PC-3 (cell line): ENCODE data around the gene PSD. TPM values are rescaled to one million over a fixed set of nuclear protein-coding genes. Genes with fewer than 3 reads are reported as not detected.

Experiments used
- ATAC-seq: fragments of 200-7000 bp; cut with Tn5 transposase; 2 replicates; pipeline ENCODE4 v1.9.1; 2020; ENCODE audit warnings: mild to moderate bottlenecking, moderate library complexity
- BruUV-seq: library from RNA; stranded (reverse); fragments of 400-500 nt; replicated peaks from 2 replicates; lab custom pipeline; 2021; lab: Mats Ljungman, UMichigan
- CTCF ChIA-PET: fragments of 300-600 bp; sonication (Branson Sonifier 250); formaldehyde crosslinking; loops from one replicate; lab custom pipeline; 2022; ENCODE audit warnings: antibody characterized with exemption; lab: Charles Lee
- POLR2A ChIA-PET: fragments of 300-600 bp; sonication (Branson Sonifier 250); formaldehyde crosslinking; loops from one replicate; lab custom pipeline; 2022; ENCODE audit warnings: antibody characterized with exemption; ENCODE audit not compliant: unreplicated experiment; lab: Charles Lee
- DNase-seq: peaks from one replicate; pipeline ENCODE4 v3.0.0-alpha.2; 2015
- H2AFZ ChIP-seq: fragments of 300-600 bp; sonication (generic); 2 replicates; pipeline ENCODE4 v1.6.0; 2016; ENCODE audit warnings: antibody characterized with exemption, low read length
- H3F3A ChIP-seq: fragments of 300-600 bp; sonication (generic); one replicate; pipeline ENCODE4 v1.6.0; 2017; ENCODE audit warnings: antibody characterized with exemption, low read length, control low read depth, mild to moderate bottlenecking; ENCODE audit not compliant: unreplicated experiment
- H3K27ac ChIP-seq: fragments of 300-600 bp; sonication (generic); 2 replicates; pipeline ENCODE4 v1.5.1; 2016; ENCODE audit warnings: mild to moderate bottlenecking, low read length
- H3K27me3 ChIP-seq: fragments of 300-600 bp; sonication (generic); 2 replicates; pipeline ENCODE4 v1.6.1; 2016; ENCODE audit warnings: low read length, mixed read lengths
- H3K36me3 ChIP-seq: fragments of 300-600 bp; sonication (generic); 2 replicates; pipeline ENCODE4 v1.6.1; 2016; ENCODE audit warnings: low read depth, mixed run types, low read length, mixed read lengths
- H3K4me1 ChIP-seq: fragments of 300-600 bp; sonication (generic); 2 replicates; pipeline ENCODE4 v1.5.1; 2016; ENCODE audit warnings: low read length; ENCODE audit not compliant: insufficient read depth
- H3K4me2 ChIP-seq: fragments of 300-600 bp; sonication (generic); 2 replicates; pipeline ENCODE4 v1.6.0; 2016; ENCODE audit warnings: low read length
- H3K4me3 ChIP-seq: fragments of 300-600 bp; sonication (generic); 2 replicates; pipeline ENCODE4 v1.5.1; 2016; ENCODE audit warnings: mild to moderate bottlenecking, low read length, mixed read lengths
- H3K79me2 ChIP-seq: fragments of 300-600 bp; sonication (generic); 2 replicates; pipeline ENCODE4 v1.6.1; 2017; ENCODE audit warnings: low read length, mixed read lengths
- H3K9ac ChIP-seq: fragments of 300-600 bp; sonication (generic); 2 replicates; pipeline ENCODE4 v1.6.0; 2016; ENCODE audit warnings: mild to moderate bottlenecking, low read length
- H3K9me2 ChIP-seq: fragments of 300-600 bp; sonication (generic); replicated peaks from 2 replicates; pipeline ENCODE4 v1.6.1; 2016; ENCODE audit warnings: mixed run types, low read length, mixed read lengths
- H3K9me3 ChIP-seq: fragments of 300-600 bp; sonication (generic); 2 replicates; pipeline ENCODE4 v1.6.1; 2016; ENCODE audit warnings: low read length, mixed read lengths
- H4K20me1 ChIP-seq: fragments of 300-600 bp; sonication (generic); 2 replicates; pipeline ENCODE4 v1.6.1; 2016; ENCODE audit warnings: low read length, mixed read lengths
- CTCF ChIP-seq: fragments of 300-600 bp; sonication (generic); conservative IDR thresholded peaks from 2 replicates; pipeline ENCODE4 v1.5.1; 2017; ENCODE audit warnings: antibody characterized with exemption, low read depth, mild to moderate bottlenecking, low read length
- EZH2 ChIP-seq: fragments of 300-600 bp; sonication (generic); IDR thresholded peaks from one replicate; pipeline ENCODE4 v1.6.1; 2017; ENCODE audit warnings: antibody characterized with exemption, mild to moderate bottlenecking, low read length; ENCODE audit not compliant: unreplicated experiment
- EZH2phosphoT487 ChIP-seq: fragments of 300-600 bp; sonication (generic); IDR thresholded peaks from 2 replicates; pipeline ENCODE4 v1.6.1; 2018; ENCODE audit warnings: mild to moderate bottlenecking, antibody characterized with exemption, low read length, borderline replicate concordance
- intact Hi-C: fragments of 100-400 bp; cut with micrococcal nuclease; formaldehyde crosslinking; loops from 2 replicates; pipeline ENCODE4 v1.9.0; 2023
- total RNA-seq: library from RNA; depleted of rRNA; stranded (reverse); fragments of >200 nt; gene quantifications from 2 replicates; pipeline ENCODE4 v1.2.3, GENCODE V29; 2014

PSD gene
- total RNA-seq, 1 experiment from 2014 or later: 0.22 TPM

- POLR2A ChIA-PET: no interaction called here
Observed at GRCh38 chr10:102379383-102379782, 39.2 kb downstream of the PSD start.

GRCh38 chr10:102376901-102377300 is 41.7 kb downstream of the PSD start:
- H3K4me2 ChIP-seq: no peak overlapping the region
- H3K27ac ChIP-seq: no peak overlapping the region
- no peaks in the 10 kb centered on the region for H3F3A ChIP-seq
- no peaks in the 10 kb centered on the region for H3K9me2 ChIP-seq
- TF ChIP-seq EZH2 (no peak), CTCF (no peak), EZH2phosphoT487 (no peak)
- ChIA-PET POLR2A (no interaction called here), CTCF (no interaction called here)
- no peaks in the 10 kb centered on the region for H3K79me2 ChIP-seq
- intact Hi-C loops: no loop called here
- no peak overlapping the region for H3K4me3 ChIP-seq
- H3K9me3 ChIP-seq: no peaks in the 10 kb centered on the region
- ATAC-seq (no peak), DNase-seq (no peak)
- no peak overlapping the region for H2AFZ ChIP-seq
- no peaks in the 10 kb centered on the region for H4K20me1 ChIP-seq
- no peaks in the 10 kb centered on the region for H3K27me3 ChIP-seq
- no peaks in the 10 kb centered on the region for H3K4me1 ChIP-seq
- BruUV-seq: no TSS peak
- H3K9ac ChIP-seq: no peak overlapping the region
- H3K36me3 ChIP-seq: peaks cover 3% of the 10 kb centered on the region; the same call in 1 of the 2 replicates

More at GRCh38 chr10:102379383-102379782, 39.2 kb downstream of the PSD start:
- intact Hi-C loops: no loop called here
- Histone ChIP-seq H3K79me2 (no peaks in the 10 kb centered on the region), H3K9ac (no peak overlapping the region), H4K20me1 (no peaks in the 10 kb centered on the region), H3K4me3 (no peak overlapping the region), H3K4me2 (no peak overlapping the region), H3K9me3 (no peaks in the 10 kb centered on the region), H2AFZ (no peak overlapping the region), H3K36me3 (peaks cover 3% of the 10 kb centered on the region; the same call in 1 of the 2 replicates), H3K4me1 (no peaks in the 10 kb centered on the region), H3K9me2 (no peaks in the 10 kb centered on the region), H3K27ac (no peak overlapping the region), H3F3A (no peaks in the 10 kb centered on the region), H3K27me3 (no peaks in the 10 kb centered on the region)
- ATAC-seq: no peak
- no peak for TF ChIP-seq EZH2phosphoT487
- no peak for TF ChIP-seq CTCF
- TF ChIP-seq EZH2: no peak
- no TSS peak for BruUV-seq
- CTCF ChIA-PET: no interaction called here
- DNase-seq: no peak

GRCh38 chr10:102375867-102376266 is 42.7 kb downstream of the PSD start:
- BruUV-seq: no TSS peak
- intact Hi-C loops: no loop called here

More at GRCh38 chr10:102375867-102376266, 42.7 kb downstream of the PSD start:
- TF ChIP-seq EZH2phosphoT487: no peak
- no peak for TF ChIP-seq CTCF
- no peak for TF ChIP-seq EZH2
- H3K9me3 ChIP-seq: peaks cover 5% of the 10 kb centered on the region; the same call in 1 of the 2 replicates
- no peaks in the 10 kb centered on the region for H3K4me1 ChIP-seq
- ChIA-PET POLR2A (no interaction called here), CTCF (no interaction called here)
- no peak for DNase-seq
- no peak overlapping the region for H3K4me2 ChIP-seq
- no peak overlapping the region for H2AFZ ChIP-seq
- no peaks in the 10 kb centered on the region for H3F3A ChIP-seq
- H3K9ac ChIP-seq: no peak overlapping the region
- H4K20me1 ChIP-seq: no peaks in the 10 kb centered on the region
- H3K27ac ChIP-seq: no peak overlapping the region
- H3K36me3 ChIP-seq: peaks cover 10% of the 10 kb centered on the region
- no peak for ATAC-seq
- H3K79me2 ChIP-seq: no peaks in the 10 kb centered on the region
- no peaks in the 10 kb centered on the region for H3K9me2 ChIP-seq
- no peaks in the 10 kb centered on the region for H3K27me3 ChIP-seq
- no peak overlapping the region for H3K4me3 ChIP-seq
